ENCODE measurements around the gene DUSP9.
"Not testable (repeated sequence)": the region's sequence is repeated elsewhere in the genome, so short reads cannot be mapped to it uniquely, and the experiment has no call there.

The DUSP9 gene

DNA sequence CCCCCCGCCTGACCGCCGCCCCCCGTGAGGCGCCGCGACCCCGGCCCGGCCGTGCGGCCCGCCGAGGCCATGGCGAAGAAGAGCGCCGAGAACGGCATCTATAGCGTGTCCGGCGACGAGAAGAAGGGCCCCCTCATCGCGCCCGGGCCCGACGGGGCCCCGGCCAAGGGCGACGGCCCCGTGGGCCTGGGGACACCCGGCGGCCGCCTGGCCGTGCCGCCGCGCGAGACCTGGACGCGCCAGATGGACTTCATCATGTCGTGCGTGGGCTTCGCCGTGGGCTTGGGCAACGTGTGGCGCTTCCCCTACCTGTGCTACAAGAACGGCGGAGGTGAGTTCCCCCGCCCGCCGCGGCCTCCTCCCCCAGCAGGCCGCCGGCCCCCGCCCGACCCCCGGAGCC is 41.5 kb downstream of the DUSP9 start:
- DNase-seq (ENCODE audit: insufficient read length, low spot score) (no peak), FAIRE-seq (no peak)
- TF ChIP-seq POLR2A (IDR thresholded peaks at IDR 0.05; ENCODE audit: low read depth, low read length) = no peak

- TF ChIP-seq POLR2A (IDR thresholded peaks at IDR 0.05; ENCODE audit: low read depth, low read length) = no peak
- FAIRE-seq = no peak
These were observed 42.0 kb downstream of the DUSP9 start for GRCh38 chrX:153688911-153689590.

GRCh38 chrX:153689654-153690465 is 42.9 kb downstream of the DUSP9 start:
- DNase-seq (ENCODE audit: insufficient read length, low spot score) = no peak
- no peak for FAIRE-seq
- no peak for TF ChIP-seq POLR2A (IDR thresholded peaks at IDR 0.05; ENCODE audit: low read depth, low read length)

More at GRCh38 chrX:153688911-153689590, 42.0 kb downstream of the DUSP9 start:
- no peak for DNase-seq (ENCODE audit: insufficient read length, low spot score)

- no peak for TF ChIP-seq POLR2A (IDR thresholded peaks at IDR 0.05; ENCODE audit: low read depth, low read length)
- DNase-seq (ENCODE audit: insufficient read length, low spot score) (no peak), FAIRE-seq (no peak)
These were observed 43.5 kb downstream of the DUSP9 start for GRCh38 chrX:153690466-153690865.

GRCh38 chrX:153691032-153691827 is 44.2 kb downstream of the DUSP9 start:
- FAIRE-seq; DNase-seq (ENCODE audit: insufficient read length, low spot score): not testable (repeated sequence)

DNA sequence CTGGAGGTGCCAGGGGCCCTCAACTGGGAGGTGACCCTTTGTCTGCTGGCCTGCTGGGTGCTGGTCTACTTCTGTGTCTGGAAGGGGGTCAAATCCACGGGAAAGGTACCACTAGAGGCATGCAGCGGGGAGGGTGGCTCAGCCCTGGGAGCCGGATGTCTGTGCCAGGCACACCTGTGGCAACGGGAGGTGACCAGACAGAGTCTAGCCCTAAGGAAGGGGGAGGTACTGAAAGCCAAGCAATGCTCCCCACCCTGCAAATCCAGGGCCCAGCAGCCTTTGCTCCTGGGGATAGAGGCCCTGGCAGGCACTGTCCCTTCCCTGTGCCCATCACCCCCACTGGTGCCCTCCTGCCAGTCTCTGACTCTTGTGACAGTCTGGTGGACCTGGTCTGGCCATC is 45.0 kb downstream of the DUSP9 start:
- FAIRE-seq (no peak), DNase-seq (ENCODE audit: insufficient read length, low spot score) (no peak)
- TF ChIP-seq POLR2A (IDR thresholded peaks at IDR 0.05; ENCODE audit: low read depth, low read length) = no peak

DNA sequence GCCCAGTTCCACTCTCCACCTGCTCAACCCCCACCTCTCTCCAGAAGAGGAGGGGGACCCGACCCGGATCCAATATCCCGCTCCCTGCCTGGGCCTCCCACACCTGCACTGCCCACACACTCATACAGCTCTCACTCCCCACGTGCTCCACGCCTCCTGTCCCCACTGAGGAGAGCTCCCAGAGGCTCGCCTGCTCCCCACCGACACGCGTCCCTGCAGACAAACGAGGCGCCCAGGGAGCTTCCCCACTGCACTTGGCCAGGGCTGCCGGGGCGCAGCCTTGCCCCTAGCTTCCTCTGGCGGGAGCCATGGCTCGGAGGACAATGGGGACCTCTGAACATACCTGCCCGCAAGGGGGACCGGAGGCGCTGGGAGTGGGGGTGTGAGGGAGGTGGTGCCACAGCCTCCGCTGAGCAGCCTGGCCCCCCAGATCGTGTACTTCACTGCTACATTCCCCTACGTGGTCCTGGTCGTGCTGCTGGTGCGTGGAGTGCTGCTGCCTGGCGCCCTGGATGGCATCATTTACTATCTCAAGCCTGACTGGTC is 45.7 kb downstream of the DUSP9 start:
- no peak for FAIRE-seq
- DNase-seq (ENCODE audit: insufficient read length, low spot score) = no peak
- TF ChIP-seq POLR2A (IDR thresholded peaks at IDR 0.05; ENCODE audit: low read depth, low read length) = no peak

GRCh38 chrX:153693216-153694086 is 46.4 kb downstream of the DUSP9 start:
- no peak for FAIRE-seq
- no peak for DNase-seq (ENCODE audit: insufficient read length, low spot score)
- TF ChIP-seq POLR2A (IDR thresholded peaks at IDR 0.05; ENCODE audit: low read depth, low read length) = no peak

DNA sequence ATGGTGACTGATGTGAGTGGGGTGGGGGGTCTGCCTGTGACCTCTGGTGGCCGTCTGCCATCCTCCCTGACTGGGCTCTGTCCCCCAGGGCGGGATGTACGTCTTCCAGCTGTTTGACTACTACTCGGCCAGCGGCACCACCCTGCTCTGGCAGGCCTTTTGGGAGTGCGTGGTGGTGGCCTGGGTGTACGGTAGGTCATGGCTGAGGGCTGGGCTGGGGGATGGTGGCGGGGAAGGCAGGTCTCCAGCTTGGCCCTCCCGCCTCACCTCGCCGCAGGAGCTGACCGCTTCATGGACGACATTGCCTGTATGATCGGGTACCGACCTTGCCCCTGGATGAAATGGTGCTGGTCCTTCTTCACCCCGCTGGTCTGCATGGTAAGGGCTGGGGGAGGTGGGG is 47.3 kb downstream of the DUSP9 start:
- DNase-seq (ENCODE audit: insufficient read length, low spot score) = not testable (repeated sequence)

DNA sequence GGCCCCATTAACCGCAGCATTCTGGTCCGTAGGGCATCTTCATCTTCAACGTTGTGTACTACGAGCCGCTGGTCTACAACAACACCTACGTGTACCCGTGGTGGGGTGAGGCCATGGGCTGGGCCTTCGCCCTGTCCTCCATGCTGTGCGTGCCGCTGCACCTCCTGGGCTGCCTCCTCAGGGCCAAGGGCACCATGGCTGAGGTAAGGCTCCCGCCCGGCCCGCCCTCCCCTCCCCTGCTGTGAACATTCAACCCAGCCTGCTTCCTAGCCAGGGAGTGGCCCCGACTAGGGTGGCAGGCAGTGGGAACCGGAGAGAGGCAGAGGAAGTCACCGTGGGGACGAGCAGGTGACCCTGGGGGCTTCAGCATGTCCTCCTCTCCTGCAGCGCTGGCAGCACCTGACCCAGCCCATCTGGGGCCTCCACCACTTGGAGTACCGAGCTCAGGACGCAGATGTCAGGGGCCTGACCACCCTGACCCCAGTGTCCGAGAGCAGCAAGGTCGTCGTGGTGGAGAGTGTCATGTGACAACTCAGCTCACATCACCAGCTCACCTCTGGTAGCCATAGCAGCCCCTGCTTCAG is 47.8 kb downstream of the DUSP9 start:
- DNase-seq (ENCODE audit: insufficient read length, low spot score) (no peak), FAIRE-seq (no peak)
- TF ChIP-seq POLR2A (IDR thresholded peaks at IDR 0.05; ENCODE audit: low read depth, low read length) = no peak

More for the DNA sequence above, 47.3 kb downstream of the DUSP9 start:
- FAIRE-seq = not testable (repeated sequence)

DNA sequence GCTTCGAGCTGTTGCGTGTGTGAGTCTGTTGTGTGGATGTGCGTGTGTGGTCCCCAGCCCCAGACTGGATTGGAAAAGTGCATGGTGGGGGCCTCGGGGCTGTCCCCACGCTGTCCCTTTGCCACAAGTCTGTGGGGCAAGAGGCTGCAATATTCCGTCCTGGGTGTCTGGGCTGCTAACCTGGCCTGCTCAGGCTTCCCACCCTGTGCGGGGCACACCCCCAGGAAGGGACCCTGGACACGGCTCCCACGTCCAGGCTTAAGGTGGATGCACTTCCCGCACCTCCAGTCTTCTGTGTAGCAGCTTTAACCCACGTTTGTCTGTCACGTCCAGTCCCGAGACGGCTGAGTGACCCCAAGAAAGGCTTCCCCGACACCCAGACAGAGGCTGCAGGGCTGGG is 49.1 kb downstream of the DUSP9 start:
- no peak for DNase-seq (ENCODE audit: insufficient read length, low spot score)
- no peak for TF ChIP-seq POLR2A (IDR thresholded peaks at IDR 0.05; ENCODE audit: low read depth, low read length)
- no peak for FAIRE-seq

DNA sequence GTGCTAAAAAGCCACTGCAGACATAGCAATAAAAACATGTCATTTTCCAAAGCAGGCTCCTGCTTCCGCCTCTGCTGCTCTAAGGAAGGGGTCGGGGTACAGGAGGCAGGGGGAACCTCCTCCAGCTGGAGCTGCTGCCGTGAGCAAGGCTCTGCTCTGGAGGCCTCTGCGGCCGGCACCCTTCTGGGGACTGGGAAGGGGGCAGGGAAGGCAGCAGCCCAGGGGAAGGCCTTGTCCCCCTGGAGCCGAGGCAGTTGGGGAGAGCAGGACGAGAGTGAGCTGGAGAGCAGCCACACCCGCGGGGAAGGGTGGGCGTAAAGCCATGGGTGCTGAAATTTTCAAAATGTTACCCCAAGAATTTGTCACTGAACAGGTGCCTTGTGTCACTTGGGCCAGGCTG is 49.5 kb downstream of the DUSP9 start:
- DNase-seq (ENCODE audit: insufficient read length, low spot score); FAIRE-seq: not testable (repeated sequence)

DNA sequence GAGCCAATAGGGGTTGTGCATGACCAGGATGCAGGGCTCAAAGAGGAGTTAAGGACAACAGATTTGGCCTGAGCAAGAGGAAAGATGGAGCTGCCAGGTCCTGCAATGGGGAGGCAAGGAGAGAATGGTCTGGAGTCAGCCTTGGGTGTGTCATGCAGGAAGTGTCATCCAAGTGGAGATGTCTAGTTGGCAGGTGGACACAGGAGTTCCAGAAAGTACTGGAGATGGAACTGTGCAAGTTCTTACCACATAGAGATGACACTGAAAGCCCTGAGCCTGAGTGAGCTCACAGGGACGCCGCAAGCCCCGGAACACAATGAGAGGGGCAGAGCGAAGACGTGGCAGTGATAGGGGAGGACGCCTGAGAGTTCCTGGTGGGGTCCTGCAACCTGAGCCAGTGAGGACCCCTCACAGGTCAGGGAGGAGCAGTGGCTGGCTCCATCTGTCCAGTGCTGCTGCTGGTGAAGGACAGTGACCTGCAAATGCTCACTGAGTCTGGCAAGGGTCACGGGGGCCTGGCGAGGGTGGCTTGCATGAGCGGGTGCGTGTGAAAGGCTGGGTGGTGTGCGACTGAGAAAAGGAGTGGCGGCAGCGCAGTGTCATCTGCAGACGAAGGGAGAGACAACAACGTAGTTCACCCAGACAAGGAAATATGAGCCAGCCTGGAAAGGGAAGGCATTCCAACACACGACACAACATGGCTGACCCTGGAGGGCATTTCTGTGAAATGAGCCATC is 50.2 kb downstream of the DUSP9 start:
- FAIRE-seq; DNase-seq (ENCODE audit: insufficient read length, low spot score): not testable (repeated sequence)

Data from H54 (cell line).